T-helper 2 cell treated with Interferon-gamma antibody and Interleukin-4, amounts not matched to agents 5 μg/mL and 100 μg/mL, for 36 hours (primary cell): ENCODE results near the gene IL17C.

ENCODE experiments used
- DNase-seq: peaks from one replicate; pipeline ENCODE4 v3.0.0; 2021; ENCODE audit warnings: low spot score
- H3K27ac Mint-ChIP-seq: one replicate; pipeline ENCODE4 v1.8.0; 2021; ENCODE audit warnings: mild to moderate bottlenecking, mixed read lengths
- H3K27me3 Mint-ChIP-seq: one replicate; pipeline ENCODE4 v1.8.0; 2021; ENCODE audit warnings: low read depth, mixed read lengths
- H3K36me3 Mint-ChIP-seq: one replicate; pipeline ENCODE4 v1.8.0; 2021; ENCODE audit warnings: low read depth, mixed read lengths
- H3K4me1 Mint-ChIP-seq: one replicate; pipeline ENCODE4 v1.8.0; 2021; ENCODE audit warnings: low read depth, mixed read lengths
- H3K4me3 Mint-ChIP-seq: one replicate; pipeline ENCODE4 v1.8.0; 2022; ENCODE audit warnings: mild to moderate bottlenecking, moderate library complexity, mixed read lengths
- H3K9me3 Mint-ChIP-seq: one replicate; pipeline ENCODE4 v1.8.0; 2021; ENCODE audit warnings: mixed read lengths

IL17C gene

DNA sequence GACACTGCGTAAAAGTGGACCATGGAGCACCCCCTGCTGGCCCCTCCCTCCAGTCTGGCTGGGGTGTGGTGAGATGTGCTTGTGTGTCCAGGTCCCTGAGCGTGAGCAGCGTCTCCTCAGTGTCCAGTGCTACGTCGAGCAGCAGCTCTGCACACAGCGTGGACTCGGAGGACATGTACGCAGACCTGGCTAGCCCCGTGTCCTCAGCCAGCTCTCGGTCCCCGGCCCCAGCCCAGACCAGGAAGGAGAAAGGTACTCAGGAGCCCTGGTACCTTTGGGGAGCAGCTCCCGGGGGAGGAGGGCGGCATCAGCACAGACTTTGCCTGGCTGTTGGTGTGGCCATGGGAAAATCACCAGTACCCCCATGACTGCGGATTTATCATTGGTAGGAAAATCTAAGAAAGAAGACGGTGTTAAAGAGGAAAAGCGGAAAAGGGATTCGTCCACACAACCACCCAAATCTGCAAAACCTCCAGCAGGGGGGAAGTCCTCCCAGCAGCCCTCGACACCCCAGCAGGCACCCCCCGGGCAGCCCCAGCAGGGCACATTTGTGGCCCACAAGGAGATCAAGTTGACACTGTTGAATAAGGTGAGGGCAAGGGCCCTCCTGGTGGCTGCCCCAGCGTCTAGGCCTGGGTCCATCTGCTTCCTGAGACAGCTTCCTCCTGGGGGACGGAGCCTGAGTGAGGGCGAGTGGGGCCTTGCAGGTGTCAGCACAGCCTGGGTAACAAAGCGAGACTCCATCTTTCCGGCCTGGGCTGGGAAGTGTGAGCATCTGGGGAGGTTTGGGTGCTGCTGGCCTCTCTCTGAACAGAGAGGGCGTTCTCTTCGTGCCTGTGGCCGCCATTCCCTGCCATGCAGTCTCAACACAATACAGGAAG lies 10.6 kb upstream of the IL17C start:
- no peak for DNase-seq
- no peak overlapping the region for H3K27ac Mint-ChIP-seq
- H3K4me3 Mint-ChIP-seq = no peak overlapping the region
- H3K4me1 Mint-ChIP-seq = no peaks in the 10 kb centered on the region
- H3K9me3 Mint-ChIP-seq = no peaks in the 10 kb centered on the region
- H3K27me3 Mint-ChIP-seq = no peaks in the 10 kb centered on the region
- peaks cover 47% of the 10 kb centered on the region for H3K36me3 Mint-ChIP-seq

DNA sequence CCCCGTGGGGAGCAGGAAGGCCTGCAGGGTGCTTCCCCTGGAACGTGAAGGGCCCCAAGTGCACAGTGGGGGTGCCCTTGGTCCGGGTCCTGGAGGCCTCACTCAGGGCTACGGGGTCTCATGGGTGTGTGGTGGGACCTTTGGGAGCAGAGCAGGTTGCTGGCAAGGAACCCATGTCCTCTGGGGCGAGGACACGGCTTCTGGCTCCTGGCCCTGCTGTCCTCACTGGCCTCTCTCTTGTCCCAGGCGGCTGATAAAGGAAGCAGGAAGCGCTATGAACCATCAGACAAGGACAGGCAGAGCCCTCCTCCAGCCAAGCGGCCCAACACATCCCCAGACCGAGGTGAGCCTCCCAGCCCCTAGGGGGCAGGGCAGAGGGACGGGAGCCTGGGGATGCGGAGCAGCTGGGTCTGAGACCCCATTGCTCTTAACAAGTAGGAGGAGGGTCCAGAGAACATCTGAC lies 9.8 kb upstream of the IL17C start:
- DNase-seq = no peak
- Mint-ChIP-seq H3K4me3 (no peak overlapping the region), H3K4me1 (no peaks in the 10 kb centered on the region), H3K27me3 (no peaks in the 10 kb centered on the region), H3K9me3 (no peaks in the 10 kb centered on the region), H3K27ac (no peak overlapping the region), H3K36me3 (peaks cover 40% of the 10 kb centered on the region)

DNA sequence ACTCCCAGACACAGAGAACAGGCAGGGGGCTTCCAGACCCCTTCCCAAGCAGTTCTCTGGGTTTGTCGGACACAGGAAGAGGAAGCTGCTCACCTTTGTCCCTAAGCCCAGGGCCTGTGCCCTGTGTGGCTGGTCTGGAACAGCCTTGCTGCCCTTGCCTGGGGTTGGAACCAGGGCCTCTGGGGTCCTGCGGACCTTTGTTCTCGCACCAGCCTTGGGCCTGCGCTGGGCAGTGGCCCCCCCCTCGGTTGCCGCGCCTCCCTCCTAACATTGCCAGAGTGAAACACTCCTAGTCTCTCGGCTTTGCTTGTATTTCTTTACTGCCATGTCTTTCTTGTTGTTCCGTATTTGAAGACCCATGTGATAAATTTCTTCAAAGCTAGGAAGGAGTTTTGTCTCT lies 8.5 kb upstream of the IL17C start:
- Mint-ChIP-seq H3K4me3 (no peak overlapping the region), H3K36me3 (peaks cover 32% of the 10 kb centered on the region), H3K27me3 (no peaks in the 10 kb centered on the region)

DNA sequence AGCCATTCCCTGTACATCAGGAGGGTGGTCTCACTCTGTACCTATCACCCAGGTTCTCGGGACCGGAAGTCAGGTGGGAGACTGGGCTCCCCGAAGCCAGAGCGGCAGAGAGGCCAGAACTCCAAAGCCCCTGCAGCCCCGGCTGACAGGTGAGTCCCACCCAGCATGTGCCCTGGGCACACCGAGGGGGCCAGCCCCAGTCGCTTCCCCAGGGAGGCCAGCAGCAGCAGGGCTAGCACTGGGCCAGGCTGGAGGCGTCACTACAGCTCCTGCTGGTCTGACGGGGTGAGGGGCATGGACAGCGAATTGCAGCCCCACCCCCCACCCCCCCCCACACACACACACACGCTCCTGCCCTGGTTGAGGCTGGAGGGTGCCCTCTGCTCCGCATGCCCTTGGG lies 7.9 kb upstream of the IL17C start:
- no peaks in the 10 kb centered on the region for H3K9me3 Mint-ChIP-seq
- DNase-seq = no peak
- H3K36me3 Mint-ChIP-seq = peaks cover 31% of the 10 kb centered on the region
- no peaks in the 10 kb centered on the region for H3K27me3 Mint-ChIP-seq
- peaks cover 3% of the 10 kb centered on the region for H3K4me1 Mint-ChIP-seq
- no peak overlapping the region for H3K4me3 Mint-ChIP-seq
- H3K27ac Mint-ChIP-seq = no peak overlapping the region

More for the DNA sequence above, 8.5 kb upstream of the IL17C start:
- no peak for DNase-seq
- Mint-ChIP-seq H3K4me1 (no peaks in the 10 kb centered on the region), H3K27ac (no peak overlapping the region), H3K9me3 (no peaks in the 10 kb centered on the region)

DNA sequence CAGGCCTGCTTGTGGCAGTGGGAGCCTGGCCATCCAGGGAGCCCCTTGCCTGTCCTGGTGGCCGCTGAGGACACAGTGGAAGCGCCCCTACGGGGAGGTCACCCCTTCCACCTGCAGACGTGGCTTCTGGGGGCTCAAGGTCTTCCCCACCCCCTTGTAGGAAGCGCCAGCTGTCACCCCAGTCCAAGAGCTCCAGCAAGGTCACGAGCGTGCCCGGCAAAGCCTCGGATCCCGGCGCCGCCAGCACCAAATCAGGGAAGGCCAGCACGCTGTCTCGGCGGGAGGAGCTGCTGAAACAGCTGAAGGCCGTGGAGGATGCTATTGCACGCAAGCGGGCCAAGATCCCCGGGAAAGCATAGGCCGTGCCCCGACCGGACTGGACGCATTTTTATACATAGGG lies 7.4 kb upstream of the IL17C start:
- Mint-ChIP-seq H3K36me3 (peaks cover 29% of the 10 kb centered on the region), H3K4me1 (peaks cover 5% of the 10 kb centered on the region), H3K27me3 (no peaks in the 10 kb centered on the region), H3K9me3 (no peaks in the 10 kb centered on the region), H3K4me3 (no peak overlapping the region), H3K27ac (no peak overlapping the region)
- no peak for DNase-seq

DNA sequence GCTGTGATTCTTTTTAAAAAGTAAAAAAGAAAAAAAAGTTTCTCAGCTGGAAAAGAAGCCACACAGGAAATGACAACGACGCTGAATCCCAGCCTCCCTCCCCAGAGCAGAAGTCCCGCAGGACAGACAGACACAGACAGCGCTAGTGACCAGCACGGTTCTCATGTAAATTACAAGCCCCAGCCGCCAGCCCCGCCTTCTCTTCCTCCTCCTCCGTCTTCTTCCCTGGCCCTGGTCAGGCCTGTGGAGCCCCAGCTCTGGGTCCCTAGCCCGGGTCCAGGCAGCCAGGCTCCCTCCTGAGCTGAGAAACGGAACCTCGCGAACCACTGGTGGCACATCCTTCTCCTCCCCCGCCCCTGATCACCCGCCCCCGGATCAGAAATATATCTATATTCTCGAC lies 7.0 kb upstream of the IL17C start:
- no peaks in the 10 kb centered on the region for H3K9me3 Mint-ChIP-seq
- H3K36me3 Mint-ChIP-seq = peaks cover 25% of the 10 kb centered on the region
- H3K27ac Mint-ChIP-seq = no peak overlapping the region
- H3K4me3 Mint-ChIP-seq = no peak overlapping the region
- peaks cover 5% of the 10 kb centered on the region for H3K4me1 Mint-ChIP-seq
- H3K27me3 Mint-ChIP-seq = peaks cover 3% of the 10 kb centered on the region
- no peak for DNase-seq

DNA sequence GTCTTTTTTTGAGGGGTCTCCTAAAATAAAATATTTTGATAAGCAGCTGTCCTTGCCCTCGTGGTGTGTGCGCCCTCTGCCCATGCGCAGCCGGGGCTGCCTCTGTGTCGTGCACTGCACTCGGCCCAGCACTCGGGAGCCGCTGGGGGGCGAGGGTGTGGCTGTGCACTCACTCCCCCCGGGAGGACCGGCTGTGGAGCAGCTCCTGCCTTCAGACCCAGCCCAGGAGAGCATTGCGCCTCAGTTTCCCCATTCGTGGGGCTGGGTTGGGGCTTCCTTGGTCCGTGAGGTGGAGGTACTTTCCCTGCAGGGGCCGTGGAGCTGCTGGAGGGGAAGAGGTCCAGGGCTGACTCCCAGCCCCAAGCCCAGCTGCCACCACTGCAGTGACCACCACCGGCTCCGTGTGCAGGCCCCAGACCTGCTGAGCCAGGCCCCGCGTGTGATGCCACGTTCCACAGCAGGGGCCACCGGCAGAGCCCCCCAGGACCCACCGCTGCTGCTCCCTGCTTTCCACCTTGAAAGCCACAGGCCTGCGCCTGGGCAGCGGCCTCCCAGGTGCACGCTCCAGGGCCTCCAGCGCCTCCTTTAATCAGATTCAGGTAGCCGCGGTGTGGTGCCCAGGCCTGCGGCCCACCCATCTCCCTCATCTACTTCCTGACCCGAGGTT lies 6.3 kb upstream of the IL17C start:
- Mint-ChIP-seq H3K4me3 (no peak overlapping the region), H3K4me1 (peaks cover 6% of the 10 kb centered on the region)

DNA sequence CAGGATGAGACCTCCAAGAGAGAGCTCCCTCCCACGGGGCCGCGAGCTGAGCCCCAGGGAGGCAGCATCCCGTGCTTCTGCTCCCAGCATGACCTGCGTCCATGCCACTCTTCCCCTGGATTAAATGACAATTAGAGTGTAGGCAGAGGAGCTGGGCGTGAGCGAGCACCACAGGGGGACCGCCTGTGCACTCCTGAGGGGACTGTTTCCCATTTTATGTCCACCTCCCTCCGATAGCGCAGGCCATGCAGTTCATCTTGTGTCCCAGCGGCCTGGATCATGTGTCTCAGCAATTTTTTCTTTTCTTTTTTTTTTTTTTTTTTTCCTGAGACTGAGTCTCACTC lies 5.8 kb upstream of the IL17C start:
- Mint-ChIP-seq H3K27ac (peak overlapping the region; percentile 45), H3K4me3 (no peak overlapping the region)

More for the DNA sequence above, 6.3 kb upstream of the IL17C start:
- H3K36me3 Mint-ChIP-seq = peaks cover 21% of the 10 kb centered on the region
- H3K27me3 Mint-ChIP-seq = peaks cover 5% of the 10 kb centered on the region
- H3K27ac Mint-ChIP-seq = no peak overlapping the region
- H3K9me3 Mint-ChIP-seq = no peaks in the 10 kb centered on the region
- DNase-seq = no peak

DNA sequence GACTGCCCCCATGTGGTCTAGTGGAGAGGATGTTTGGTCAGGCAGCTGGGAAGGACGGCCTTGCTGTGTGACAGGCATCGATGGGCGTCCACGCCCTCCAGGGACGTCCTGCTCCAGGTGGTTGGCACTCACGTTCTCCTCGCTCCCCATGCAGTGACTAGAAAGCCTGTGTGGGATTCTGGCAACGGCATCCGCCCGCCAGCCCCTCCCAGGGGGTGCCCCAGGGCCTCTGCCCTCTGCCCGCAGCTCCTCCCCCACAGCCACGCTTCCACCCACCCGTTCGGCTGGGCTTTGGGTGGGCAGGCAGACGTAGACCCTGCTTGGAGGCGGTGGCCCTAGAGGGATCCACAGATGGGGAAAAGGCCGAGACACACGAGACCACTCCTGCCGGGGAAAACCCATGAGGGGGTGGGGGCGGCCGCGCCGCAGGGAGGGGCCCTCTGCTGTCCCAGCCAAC lies 4.7 kb upstream of the IL17C start:
- H3K4me1 Mint-ChIP-seq = peaks cover 17% of the 10 kb centered on the region

More for the DNA sequence above, 5.8 kb upstream of the IL17C start:
- Mint-ChIP-seq H3K27me3 (peaks cover 9% of the 10 kb centered on the region), H3K9me3 (no peaks in the 10 kb centered on the region), H3K4me1 (peaks cover 10% of the 10 kb centered on the region), H3K36me3 (peaks cover 17% of the 10 kb centered on the region)
- DNase-seq = no peak

DNA sequence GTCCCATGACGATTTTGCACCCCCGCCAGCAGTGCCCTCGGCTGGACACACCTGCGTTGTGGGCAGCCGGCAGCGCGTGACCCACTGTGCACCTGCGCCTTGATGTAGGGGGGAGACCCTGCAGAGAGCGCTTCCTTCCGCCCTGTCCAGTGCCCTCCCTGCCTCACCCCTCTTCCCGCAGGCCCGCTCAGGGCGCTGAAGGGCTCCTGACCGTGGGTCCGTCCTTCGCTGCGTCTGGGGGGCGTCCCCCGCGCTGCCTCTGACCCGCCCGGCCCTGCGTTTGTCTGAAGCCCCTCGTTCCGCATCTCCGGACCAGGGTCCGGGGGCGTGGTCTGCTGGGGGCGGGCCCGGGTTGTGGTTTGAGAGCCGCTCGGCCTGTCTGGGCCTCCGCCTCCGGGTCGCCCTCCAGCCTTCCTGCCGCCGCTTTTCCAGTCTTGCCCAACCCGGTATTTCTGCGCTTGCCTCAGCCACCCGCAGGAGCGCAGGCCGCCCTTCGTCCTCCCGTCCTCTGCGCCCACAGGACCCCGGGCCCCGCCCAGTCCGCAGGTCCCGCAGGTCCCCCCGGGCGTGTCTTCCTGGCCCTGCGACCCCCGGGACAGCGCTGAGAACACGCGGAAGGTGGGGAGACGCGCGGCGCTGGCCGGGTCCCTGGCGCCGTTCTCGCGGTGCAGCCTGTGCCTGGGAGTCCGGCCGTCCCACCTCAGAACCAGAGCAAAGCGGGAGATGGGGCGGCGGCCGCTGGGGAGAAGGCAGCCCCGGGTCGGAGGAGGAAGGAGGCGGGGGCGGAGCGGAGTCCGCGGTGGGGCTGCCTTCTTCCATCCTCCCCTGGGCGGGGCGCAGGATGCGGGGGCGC lies 4.0 kb upstream of the IL17C start:
- no peak overlapping the region for H3K27ac Mint-ChIP-seq
- H3K36me3 Mint-ChIP-seq = peaks cover 12% of the 10 kb centered on the region
- H3K27me3 Mint-ChIP-seq = peaks cover 21% of the 10 kb centered on the region
- H3K9me3 Mint-ChIP-seq = no peaks in the 10 kb centered on the region
- peak; percentile 69 for DNase-seq
- H3K4me1 Mint-ChIP-seq = peaks cover 17% of the 10 kb centered on the region
- peak overlapping the region; percentile 72 for H3K4me3 Mint-ChIP-seq

More for the DNA sequence above, 4.7 kb upstream of the IL17C start:
- peaks cover 12% of the 10 kb centered on the region for H3K36me3 Mint-ChIP-seq
- DNase-seq = peak; percentile 57
- H3K27ac Mint-ChIP-seq = no peak overlapping the region
- H3K4me3 Mint-ChIP-seq = peak overlapping the region; percentile 65
- no peaks in the 10 kb centered on the region for H3K9me3 Mint-ChIP-seq
- peaks cover 17% of the 10 kb centered on the region for H3K27me3 Mint-ChIP-seq

DNA sequence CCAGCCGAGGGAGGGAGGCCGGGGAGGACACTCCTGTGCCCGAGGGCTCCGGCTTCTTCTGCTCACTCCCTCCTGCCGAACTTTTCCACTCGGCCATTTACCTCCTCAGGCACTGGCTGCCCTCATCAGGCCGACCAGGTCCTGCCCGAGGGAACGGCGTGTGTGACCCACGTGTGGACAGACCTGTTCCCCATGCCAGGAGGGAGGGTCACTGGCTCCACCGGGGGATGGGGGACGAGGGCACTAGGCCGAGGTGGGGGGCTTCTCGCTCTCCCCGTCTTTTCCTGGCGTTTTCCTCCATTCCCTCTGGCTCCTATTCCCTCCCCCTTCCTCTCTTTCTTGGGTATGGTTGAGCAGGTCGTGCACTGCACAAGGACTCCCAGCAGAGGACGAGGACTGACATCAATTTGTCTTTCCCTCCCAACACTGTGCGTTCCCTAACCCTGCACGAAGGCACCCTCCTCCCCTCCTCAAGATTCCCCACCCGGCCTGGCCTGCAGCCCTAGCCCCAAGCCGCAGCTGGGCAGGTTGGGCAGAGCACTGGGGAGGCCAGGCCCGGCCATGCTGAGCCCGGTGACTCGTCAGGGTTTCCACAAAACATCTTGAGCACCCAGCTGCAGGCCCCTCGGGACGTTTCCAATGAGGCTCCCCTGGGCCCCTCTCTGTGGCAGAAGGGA lies 3.2 kb upstream of the IL17C start:
- Mint-ChIP-seq H3K27me3 (peaks cover 24% of the 10 kb centered on the region), H3K27ac (no peak overlapping the region), H3K4me1 (peaks cover 19% of the 10 kb centered on the region), H3K9me3 (no peaks in the 10 kb centered on the region), H3K36me3 (peaks cover 12% of the 10 kb centered on the region), H3K4me3 (peak overlapping the region; percentile 74)
- DNase-seq = no peak

DNA sequence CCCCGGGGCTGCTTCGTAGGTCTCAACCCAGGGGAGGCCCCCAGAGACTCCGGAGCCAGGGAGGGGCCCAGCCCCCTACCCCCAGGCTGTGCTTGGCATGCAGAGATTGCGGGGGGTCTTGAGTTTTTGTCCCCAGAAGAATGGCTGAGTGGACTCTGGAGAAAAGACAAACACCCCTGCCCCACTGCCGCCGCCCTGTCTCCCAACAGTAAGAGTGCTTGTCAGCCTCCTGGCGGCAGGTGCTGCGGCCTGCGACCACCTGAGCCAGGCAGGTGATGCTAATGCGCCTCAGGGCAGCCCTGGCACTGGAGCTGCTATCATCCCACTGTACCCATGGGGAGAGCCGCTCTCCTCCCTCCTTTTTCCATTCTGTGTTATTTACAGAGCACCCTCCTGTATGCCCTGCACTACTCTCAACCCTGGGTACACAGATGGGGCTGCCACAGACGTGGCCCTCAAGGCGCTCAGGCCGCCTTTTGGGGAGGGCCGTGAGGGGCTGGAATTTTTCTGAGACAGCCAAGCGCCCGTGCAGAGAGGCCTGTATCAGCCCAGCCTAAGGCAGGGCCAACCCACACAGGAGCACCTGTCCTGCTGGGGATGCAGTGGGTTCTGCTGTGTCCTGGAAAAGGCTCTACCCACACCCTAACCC lies 2.6 kb upstream of the IL17C start:
- Mint-ChIP-seq H3K9me3 (no peaks in the 10 kb centered on the region), H3K4me3 (peak overlapping the region; percentile 56), H3K27ac (no peak overlapping the region), H3K27me3 (peaks cover 30% of the 10 kb centered on the region), H3K36me3 (peaks cover 12% of the 10 kb centered on the region), H3K4me1 (peaks cover 19% of the 10 kb centered on the region)
- no peak for DNase-seq
